ENCODE measurements around the gene EPB41.
A peak's percentile ranks its signal among the peaks of the same experiment; 100 is the strongest.
"Not testable (repeated sequence)": the region's sequence is repeated elsewhere in the genome, so short reads cannot be mapped to it uniquely, and the experiment has no call there.

EPB41 gene

DNA sequence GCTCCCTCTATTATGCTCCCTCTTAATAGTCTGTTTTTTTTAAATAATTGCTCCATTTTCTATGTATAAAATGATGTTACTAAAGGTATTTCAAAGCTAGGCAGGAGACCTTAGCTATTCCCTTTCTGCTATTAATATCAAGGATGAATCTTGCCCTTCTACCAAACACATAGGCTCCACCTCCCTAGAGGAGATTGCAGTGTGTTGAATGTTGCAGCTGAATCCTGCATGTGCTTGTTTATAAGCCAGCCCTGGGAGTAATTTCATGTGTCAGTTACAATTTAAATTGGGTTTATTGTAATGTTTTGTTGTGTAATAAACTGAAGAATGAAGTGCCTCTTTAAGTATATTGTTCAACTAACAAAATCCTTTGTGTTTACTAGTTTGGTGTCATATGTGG lies 143.3 kb downstream of the EPB41 start:
- DNase-seq, result no peak

DNA sequence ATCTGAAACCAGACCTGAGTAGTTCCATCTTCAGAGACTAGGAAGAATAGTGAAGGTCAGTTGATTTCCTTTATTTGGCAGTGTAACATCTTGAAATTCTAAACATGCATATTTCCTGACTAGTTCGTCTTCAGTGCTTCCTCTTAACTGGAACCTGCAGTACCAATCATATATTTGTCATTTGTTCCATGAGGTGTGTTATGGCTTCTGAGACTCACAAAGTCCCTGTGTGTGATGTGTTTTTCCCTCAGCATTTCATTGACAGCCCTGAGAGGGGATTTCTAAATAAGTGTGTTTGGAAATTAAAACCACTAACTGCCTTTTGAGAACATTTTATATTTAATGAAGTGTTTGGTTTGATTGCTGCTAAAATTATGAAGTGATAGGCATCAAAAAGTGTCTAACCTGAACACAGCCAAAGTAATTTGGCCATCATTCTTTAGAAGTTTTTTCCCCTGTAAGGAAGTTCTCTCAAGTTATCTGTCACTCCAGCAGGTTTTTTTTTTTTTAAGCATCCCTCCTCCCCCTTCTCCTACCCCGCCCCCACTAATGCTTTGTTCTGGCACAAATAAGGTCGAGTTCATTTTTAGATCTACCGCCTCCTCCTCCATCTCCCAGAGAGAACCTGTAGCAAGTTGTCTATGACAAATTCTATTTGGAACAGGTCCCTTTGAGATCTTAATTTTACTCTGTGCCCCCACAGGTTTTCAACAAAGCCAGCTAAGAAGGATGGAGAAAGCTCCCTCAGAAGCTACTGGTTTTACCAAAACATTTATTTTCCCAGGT lies 148.0 kb downstream of the EPB41 start:
- no peak for DNase-seq

DNA sequence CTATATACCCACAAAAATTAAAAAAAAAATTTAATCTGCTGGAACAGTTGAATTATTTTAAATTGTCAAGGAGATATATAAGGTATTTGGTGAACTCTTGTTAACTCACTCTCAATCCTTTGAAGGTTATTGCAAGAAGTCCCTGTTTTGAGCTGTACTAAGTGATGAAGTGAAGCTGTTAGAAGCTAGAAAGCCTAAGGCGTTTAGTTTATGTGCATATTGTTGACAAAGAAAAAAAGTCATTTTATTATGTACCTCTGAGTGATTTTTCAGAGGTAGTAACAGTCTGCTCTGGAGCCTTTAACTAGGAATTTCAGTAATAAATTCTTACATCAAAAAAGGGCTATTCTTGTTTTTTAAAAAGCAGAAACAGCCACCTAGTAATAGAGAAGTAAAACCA lies 149.7 kb downstream of the EPB41 start:
- DNase-seq, result no peak

GRCh38 chr1:29077155-29077554 lies 162.8 kb downstream of the EPB41 start:
- DNase-seq, result no peak

DNA sequence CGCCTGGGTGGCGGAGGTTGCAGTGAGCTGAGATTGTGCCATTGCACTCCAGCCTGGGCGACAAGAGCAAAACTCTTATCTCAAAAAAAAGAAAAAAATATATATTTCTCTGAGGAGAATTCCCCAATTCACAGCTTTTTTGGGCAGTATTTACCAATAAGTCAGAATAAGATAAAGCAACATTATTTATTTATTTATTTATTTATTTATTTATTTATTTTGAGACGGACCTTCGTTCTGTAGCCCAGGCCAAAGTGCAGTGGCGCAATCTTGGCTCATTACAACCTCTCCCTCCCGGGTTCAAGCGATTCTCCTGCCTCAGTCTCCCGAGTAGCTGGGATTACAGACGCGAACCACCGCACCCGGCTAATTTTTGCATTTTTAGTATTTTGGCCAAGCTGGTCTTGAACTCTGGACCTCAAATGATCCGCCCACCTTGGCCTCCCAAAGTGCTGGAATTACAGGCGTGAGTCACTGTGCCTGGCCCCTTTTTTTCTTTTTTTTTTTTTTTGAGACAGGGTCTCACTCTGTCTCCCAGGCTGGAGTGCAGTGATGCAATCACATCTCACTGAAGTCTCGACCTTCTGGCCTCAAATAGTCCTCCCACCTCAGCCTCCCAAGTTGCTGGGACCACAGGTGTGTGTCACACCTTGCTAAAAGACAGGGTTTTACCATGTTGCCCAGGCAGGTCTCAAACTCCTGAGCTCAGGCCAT lies 165.7 kb downstream of the EPB41 start:
- DNase-seq, result not testable (repeated sequence)

GRCh38 chr1:29081201-29081600 lies 166.8 kb downstream of the EPB41 start:
- DNase-seq, result no peak

- DNase-seq, result no peak
These were observed 168.2 kb downstream of the EPB41 start for GRCh38 chr1:29082519-29082918.

DNA sequence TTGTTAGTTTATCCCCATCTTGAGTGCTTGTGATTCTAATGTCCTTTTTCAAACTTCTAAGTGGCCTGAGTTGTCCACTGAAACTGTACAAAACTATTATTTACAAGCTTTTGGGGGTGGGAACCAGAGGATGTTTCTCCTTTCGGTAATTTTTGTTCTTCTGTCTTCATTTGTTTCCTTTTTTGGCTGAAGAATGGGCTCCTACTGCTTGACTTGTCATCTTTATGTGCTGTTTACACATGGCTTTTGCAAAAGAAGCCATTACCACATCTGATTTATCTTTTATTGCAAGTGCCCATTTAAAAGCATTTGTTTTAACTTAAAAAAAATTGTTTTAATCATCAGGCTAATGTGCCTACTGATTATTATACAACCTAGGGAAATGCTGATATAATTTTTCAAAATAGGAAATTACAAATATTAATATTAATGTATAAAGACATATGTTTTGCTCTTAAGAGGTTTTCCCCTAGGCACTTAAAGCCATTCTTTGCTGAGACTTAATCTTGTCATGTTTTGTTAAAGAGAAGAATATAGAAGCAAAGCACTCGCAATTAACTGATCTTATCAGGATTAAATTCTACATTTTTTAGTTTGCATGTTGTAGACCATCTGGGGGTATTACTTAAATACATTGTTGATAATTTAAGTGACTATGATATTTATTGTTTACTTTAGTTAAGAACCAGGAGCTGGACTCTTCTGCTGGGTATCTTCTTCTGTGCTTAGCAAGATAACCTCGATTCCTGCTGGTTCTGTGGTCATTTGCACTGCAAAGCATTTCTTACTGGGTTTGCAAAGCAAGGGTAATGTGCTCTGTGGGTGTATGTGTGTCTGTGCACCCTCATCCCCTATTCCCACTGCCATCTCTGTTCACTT lies 169.2 kb downstream of the EPB41 start:
- no peak for DNase-seq

- no peak for DNase-seq
These were observed 169.8 kb downstream of the EPB41 start for GRCh38 chr1:29084196-29084521.

DNA sequence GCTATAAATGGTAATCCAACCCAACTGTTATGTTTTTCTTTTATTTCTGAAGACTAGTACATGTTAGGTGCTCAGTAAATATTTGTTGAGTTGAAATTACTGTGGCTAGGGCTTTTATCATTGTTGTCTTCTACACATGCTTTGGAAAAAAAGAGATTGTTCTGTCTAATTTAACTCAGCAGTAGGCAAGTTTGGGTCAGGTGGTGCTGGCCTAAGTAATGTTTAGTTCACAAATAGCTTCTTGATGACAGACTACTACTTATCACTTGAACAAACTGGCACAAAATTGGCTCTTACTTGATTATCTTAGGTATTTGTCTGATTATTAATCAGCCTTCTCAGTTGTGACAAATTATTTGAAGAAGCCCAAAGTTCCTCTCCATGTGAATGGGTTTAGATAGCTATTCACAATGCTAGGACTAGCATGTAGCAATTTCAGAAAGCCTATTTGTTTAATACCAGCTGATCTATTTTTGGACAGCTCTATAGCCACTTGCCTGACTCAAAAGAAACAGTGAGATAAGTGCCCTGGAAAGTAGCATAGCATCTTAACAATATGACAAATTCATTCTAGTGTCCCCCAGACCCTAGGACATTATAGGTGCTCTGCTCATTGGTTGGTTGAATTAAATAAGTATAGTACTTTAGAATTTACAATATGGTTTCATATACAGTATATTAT lies 176.7 kb downstream of the EPB41 start:
- DNase-seq, result no peak

DNA sequence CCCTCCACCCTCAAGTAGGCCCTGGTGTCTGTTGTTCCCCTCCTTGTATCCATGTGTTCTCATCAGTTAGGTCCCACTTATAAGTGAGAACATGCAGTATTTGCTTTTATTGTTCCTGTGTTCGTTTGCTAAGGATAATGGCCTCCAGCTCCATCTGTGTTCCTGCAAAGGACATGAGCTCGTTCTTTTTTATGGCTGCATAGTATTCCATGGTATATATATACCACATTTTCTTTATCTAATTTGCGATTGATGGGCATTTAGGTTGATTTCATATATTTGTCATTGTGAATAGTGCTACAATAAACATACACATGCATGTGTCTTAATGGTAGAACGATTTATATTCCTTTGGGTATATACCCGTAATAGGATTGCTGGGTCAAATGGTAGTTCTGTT lies 178.3 kb downstream of the EPB41 start:
- DNase-seq, result not testable (repeated sequence)

- DNase-seq, result no peak
These were observed 180.1 kb downstream of the EPB41 start for GRCh38 chr1:29094433-29094832.

GRCh38 chr1:29094954-29095353 lies 180.6 kb downstream of the EPB41 start:
- no peak for DNase-seq

GRCh38 chr1:29096231-29096886 lies 182.0 kb downstream of the EPB41 start:
- peak; percentile 86 for DNase-seq

GRCh38 chr1:29099286-29099685 lies 184.9 kb downstream of the EPB41 start:
- no peak for DNase-seq

- no peak for DNase-seq
These were observed 186.1 kb downstream of the EPB41 start for GRCh38 chr1:29100487-29100886.

GRCh38 chr1:29105822-29106221 lies 191.5 kb downstream of the EPB41 start:
- DNase-seq, result no peak

DNA sequence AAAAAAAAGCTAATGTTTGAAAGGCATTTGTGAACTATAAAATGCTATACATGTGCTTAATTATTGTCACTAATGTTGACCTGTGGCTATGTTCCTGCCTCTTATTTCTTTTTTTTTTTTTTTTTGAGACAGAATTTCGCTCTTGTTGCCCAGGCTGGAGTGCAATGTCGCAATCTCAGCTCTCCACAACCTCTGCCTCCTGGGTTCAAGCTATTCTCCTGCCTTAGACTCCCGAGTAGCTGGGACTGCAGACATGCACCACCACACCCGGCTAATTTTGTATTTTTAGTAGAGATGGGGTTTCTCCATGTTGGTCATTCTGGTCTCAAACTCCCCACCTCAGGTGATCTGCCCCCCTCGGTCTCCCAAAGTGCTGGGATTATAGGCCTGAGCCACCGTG lies 193.7 kb downstream of the EPB41 start:
- DNase-seq, result not testable (repeated sequence)

DNA sequence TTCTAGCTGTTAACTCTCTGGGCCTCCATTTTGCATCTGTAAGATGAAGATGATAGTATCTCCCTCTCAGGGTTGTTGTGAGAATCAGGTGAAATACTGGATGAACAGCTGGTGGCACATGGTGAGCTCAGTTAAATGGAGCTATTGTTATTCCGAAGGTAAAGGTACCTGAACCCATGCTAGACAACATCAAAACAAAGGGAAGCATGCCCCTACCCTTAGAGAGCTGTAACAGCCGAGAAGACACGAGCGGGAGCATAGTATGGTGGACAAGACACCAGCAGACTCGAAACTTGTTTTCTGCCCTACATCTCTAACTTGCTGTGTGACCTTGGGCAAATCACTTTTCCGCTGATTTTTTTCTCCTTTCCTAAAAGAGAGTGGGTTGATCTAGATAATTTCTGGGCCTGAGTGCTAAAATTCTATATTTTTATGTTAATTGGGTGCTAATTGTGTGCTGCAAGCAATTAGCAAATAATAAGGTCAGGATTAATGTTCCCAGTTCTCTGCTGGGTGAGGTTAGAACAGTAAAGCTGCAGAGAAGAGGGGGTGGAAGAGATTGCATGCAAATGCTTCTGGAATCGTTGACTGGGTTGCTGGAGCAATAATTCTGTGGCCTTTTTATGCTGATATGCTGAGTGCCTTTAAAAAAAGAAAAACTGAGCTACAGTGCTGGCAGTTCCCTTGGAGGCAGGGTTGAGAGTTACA lies 198.5 kb downstream of the EPB41 start:
- DNase-seq, result no peak

- no peak for DNase-seq
These were observed 199.2 kb downstream of the EPB41 start for GRCh38 chr1:29113413-29114117.

- DNase-seq, result no peak
These were observed 200.3 kb downstream of the EPB41 start for GRCh38 chr1:29114654-29115053.
